Tibial nerve (tissue), 4 donors: ENCODE results near the gene MYL12A.

Experiments
- CTCF ChIP-seq, 5 experiments: fragments of 200-600 bp in 3 of 5; fragments of 450-650 bp in 2 of 5; sonication (generic) in 3 of 5; IDR thresholded peaks; one replicate each; pipeline ENCODE4 v1.5.1; 2016 to 2019; ENCODE audit warnings: antibody characterized with exemption in 5 of 5, mild to moderate bottlenecking in 3 of 5, moderate library complexity in 2 of 5
- EP300 ChIP-seq, 2 donors: sonication (generic); formaldehyde crosslinking; IDR thresholded peaks; one replicate each; pipeline ENCODE4 v1.6.1; 2017; ENCODE audit warnings: antibody characterized with exemption in 2 of 2, mild to moderate bottlenecking in 1 of 2
- POLR2A ChIP-seq, 2 donors: fragments of 450-650 bp; IDR thresholded peaks; one replicate each; pipeline ENCODE4 v1.6.1; 2017; ENCODE audit warnings: antibody characterized with exemption in 2 of 2, mild to moderate bottlenecking in 2 of 2, moderate library complexity in 2 of 2

- no peak for TF ChIP-seq POLR2A (IDR thresholded peaks at IDR 0.05)
- no peak for TF ChIP-seq CTCF (IDR thresholded peaks at IDR 0.05)
- no peak for TF ChIP-seq EP300 (IDR thresholded peaks at IDR 0.05)
Measured at GRCh38 chr18:3265564-3266033, 18.0 kb downstream of the MYL12A start.
